Measurements from ENCODE around the gene AGBL4. TPM values are rescaled to one million over a fixed set of nuclear protein-coding genes. Genes with fewer than 3 reads are reported as not detected.

AGBL4 gene
- polyA plus RNA-seq, 10 donors: 0.12 to 0.37 (median 0.22) TPM

DNA sequence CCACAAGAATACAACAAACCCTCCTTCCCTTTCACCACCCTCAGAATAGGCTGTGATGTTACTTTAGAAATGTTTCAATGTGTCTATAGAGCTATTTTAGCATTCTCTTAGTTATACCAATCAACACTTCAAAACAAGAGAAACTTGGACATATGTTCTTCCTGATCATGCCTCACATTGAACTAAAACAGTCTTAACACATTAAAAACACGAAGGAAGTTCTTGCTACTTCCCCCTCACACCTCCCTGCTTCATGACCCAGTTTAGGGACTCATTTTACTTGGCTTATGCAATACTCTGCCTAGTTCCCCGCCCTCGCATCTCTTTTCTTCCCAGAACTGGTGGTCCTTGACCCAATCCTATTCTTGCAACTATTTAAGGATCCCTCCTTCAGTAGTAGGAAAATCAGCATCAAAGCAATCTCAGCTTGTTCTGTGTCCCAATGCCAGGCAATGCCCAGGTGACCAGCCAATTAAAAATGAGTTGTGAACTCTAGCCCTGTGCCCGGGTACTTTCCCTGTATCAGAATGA, 838.2 kb downstream of the AGBL4 start:
- no peak for DNase-seq

DNA sequence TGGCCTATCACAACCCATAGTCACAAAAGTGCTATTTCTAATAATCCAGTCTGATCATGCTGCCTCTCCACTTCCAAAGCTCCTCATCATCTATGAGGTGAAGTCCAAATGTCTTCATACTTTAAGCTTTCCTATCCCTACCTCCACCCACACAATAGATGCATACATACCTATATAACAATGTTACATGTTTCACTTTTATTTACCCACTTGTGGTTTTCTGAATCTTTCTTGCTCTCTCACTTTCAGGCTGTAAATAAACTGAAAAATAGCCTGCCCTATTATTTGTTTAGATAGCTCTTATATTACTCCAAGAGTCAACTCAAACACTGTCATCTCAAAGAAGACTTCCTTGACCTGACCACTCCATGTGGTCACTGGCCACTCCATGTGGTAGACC, 840.3 kb downstream of the AGBL4 start:
- no peak for DNase-seq

DNA sequence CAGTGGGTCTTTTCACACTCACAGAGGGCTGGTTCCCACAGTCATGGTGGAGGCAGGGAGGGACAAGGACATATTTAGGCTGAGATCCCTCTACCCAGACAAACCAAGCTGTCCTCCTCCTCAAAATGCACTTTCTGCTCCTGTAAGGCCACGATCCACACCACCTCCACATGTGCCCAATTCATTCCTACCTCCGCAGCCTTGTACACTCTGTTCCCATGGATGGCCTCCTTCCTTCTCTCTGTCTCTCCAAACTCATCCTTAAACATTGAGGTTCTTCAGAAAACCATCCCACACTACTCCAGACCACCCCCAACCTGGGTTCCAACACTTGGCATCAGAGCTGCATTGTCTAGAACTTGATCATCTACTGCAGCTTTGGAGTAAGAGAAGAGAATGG, 842.7 kb downstream of the AGBL4 start:
- DNase-seq: no peak

DNA sequence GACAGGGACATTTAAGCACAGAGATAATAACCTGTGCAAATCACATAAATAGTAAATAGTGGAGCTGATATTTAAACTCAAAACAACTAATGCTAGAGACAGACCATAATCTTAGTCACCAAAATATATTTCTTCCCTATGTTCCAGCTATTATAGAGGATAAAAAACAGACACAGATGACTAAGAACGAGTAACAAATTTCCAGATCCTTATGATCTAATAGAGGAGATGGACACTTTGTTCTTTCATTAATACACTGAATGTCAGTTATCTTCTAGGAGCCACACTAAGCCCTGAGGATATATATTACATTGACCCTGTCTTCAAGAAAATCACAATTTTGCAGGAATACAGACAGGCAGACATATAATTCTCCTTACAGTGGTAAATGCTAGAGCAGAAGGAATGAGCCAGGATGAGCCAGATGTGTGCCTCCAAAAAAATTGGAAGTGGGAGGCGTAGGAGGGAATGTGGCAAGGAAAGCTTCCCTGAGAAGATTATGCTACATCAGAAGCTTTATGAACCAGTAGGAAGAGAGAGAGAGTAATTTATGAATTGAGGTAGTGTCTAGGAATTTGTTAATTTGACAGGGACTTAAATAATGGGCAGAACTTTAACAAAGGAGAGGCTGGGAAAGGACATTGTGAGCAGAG, 851.7 kb downstream of the AGBL4 start:
- DNase-seq: no peak

DNA sequence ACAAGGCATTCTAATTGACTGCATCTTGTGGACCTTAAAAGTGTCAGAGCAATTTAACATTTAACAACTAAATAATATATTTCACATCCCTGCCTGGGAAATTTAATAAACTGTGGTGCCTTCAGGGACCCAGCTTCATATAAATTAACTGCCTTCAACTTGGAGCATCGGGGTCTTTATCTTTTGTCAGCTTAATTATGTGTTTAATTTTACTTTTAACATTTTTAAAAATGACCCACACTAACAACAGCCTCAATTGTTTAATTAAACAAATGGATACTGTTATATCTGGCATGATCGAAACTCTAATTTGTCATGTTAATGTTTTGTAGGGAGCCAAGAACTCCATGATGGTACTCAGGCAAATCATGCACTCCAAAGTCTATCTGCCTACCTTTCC, 857.7 kb downstream of the AGBL4 start:
- DNase-seq: no peak

GRCh38 chr1:49163031-49163430, 860.7 kb downstream of the AGBL4 start:
- DNase-seq: peak in 1 of 3 donors; percentile 45

DNA sequence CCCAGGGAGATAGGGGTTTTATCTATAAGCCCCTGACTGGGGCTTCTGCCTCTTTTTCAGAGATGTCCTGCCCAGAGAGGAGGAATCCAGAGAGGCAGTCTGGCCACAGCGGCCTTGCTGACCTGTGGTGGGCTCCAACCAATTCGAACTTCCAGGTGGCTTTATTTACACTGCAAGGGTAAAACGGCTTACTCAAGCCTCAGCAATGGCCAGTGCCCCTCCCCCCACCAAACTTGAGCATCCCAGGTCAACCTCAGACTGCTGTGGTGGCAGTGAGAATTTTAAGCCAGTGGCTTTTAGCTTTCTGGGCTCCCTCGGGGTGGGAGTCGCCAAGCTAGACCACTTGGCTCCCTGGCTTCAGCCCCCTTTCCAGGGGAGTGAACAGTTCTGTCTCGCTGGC, 863.1 kb downstream of the AGBL4 start:
- no peak for DNase-seq

DNA sequence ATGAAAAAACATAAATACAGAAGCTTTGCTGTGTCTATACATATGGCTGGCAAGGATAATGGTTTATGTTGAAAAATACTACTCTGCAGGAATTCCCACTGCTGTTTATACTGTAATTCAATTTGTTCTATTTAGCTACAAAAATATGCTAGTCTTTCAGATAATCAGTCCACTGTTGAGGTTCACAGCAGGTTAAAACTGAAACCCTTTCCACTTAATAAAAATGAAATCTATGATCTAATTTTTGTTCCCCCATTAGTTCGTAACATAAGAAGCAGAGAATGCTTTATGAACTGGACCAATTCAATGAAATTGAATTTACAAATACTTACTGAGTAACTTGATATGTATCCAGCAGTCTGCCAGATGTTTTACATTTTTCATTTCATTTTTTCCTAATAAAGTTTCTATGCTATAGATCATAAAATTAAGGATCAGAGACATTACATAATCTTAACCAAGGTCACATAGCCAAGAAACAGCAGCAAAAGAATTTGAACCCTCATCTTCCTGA, 887.0 kb downstream of the AGBL4 start:
- no peak for DNase-seq

GRCh38 chr1:49125746-49126145, 898.0 kb downstream of the AGBL4 start:
- no peak for DNase-seq

DNA sequence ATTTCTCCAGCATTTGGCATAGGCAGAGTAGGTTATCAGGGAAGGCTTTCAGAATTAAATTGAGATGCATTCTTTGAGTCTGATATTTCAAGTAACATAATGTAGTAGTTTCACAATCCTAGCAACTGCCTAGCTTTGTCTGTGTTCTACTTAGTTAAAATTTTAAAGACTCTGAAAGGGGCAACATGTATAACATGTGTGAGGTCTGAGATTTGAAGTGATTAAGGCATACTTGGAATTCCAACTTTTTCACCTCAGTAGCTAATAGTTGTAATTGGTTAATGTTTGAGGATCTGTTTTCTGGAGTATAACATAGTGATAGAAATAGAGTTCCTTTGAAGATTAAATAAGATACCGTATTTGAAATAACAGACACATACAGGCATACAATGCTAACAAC, 911.8 kb downstream of the AGBL4 start:
- no peak for DNase-seq

- peak in 1 of 3 donors; percentile 7 for DNase-seq
Measured at GRCh38 chr1:49106445-49106844, 917.3 kb downstream of the AGBL4 start.

- DNase-seq: no peak
Measured at GRCh38 chr1:49104575-49104974, 919.2 kb downstream of the AGBL4 start.

GRCh38 chr1:49102752-49103151, 921.0 kb downstream of the AGBL4 start:
- DNase-seq: peak in 1 of 3 donors; percentile 90

DNA sequence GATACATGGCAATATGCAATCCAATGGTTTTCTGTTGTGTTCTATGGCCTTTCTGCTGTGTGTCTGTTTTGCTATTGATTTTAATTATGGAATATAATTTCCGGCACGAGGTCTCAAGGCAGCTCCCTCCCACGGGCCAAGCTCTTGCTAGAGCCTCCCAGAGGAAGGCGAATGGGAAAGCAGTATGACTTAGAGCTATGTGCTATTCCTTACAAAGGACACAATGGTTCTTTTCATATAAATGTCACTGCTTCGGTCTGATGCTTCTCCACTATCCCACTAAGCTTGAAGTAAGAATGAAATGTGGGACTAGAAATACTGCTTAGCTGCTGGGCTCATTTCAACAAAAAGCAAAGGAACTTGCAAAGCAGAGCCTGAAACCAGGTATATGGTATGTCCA, 924.9 kb downstream of the AGBL4 start:
- DNase-seq: no peak

GRCh38 chr1:49086327-49086726, 937.4 kb downstream of the AGBL4 start:
- no peak for DNase-seq

DNA sequence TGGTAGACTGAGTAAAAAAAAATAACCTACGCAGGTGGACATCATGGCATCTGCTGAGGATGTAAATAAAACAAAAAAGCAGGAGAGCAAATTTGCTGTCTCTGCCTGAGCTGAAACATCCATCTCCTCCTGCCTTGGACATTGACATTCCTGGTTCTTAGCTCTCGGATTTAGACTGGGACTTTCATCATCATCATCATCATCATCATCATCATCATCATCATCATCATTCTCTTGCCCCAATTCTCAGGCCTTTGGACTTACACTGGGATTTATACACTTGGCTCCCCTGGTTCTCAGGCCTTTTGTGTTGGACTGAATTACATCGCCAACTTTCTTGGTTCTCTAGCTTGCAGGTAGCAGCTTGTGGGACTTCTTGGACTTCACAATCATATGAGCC, 938.7 kb downstream of the AGBL4 start:
- no peak for DNase-seq

DNA sequence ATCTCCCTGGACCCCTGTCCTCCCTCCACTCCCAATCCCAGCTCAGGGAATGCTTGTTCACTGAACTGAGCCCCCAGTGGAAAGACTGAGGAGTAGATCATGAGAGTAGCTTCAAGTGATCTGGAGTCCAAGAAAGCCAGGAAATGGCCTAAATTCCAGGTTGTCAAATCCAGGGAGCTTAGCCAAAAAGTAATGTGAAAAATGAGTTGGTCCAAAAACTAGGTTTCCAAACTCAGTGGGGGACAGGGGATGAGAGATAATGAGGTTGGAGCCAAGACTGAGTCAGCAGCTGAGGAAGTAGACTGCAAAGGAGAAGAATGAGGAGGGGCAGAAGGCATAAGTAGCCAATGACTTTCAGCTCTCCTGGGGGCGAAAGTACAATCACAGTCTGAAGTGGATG, 963.0 kb downstream of the AGBL4 start:
- peak; percentile 48 to 95 (median 65) for DNase-seq

GRCh38 chr1:49059087-49059486, 964.7 kb downstream of the AGBL4 start:
- no peak for DNase-seq

DNA sequence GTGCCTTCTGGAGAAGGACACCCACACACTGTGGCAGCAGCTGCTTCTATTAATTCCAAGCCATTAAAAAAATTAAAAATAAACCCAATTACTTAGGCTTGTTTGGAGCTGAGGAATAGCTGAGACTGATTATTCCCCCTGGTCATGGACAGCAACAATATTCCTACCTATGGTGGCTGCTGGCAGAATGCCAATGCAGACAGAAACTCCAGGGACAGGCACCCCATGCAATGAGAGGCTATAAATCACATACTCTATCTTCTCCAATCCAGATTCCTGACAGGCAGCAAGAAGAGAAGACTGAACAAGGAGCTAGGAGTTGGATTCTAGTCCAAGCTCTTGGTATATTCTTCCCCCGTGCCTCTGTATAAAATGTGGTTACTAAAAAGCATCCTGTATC, 971.7 kb downstream of the AGBL4 start:
- no peak for DNase-seq

- no peak for DNase-seq
Measured at GRCh38 chr1:49051647-49052046, 972.1 kb downstream of the AGBL4 start.

DNA sequence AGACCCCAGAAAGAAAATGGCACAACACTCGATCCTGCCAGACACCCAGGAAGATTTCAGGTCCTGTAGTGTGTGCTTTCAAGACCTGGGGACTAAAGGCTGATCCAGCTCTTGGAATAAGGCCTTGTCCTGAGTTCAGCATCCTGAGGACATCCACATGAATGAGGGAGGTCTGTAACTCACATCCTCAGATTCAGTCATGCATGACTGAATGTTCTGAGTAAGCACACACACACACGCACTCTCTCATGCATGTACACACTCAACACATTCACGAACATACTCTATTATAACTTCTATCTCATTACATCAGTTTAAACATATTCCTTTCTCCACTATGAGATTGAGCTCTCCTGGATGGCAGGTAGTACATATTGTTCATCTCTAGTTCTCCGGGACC, 973.7 kb downstream of the AGBL4 start:
- DNase-seq: no peak

- peak in 1 of 3 donors; percentile 1 for DNase-seq
Measured at GRCh38 chr1:49048188-49048587, 975.6 kb downstream of the AGBL4 start.

DNA sequence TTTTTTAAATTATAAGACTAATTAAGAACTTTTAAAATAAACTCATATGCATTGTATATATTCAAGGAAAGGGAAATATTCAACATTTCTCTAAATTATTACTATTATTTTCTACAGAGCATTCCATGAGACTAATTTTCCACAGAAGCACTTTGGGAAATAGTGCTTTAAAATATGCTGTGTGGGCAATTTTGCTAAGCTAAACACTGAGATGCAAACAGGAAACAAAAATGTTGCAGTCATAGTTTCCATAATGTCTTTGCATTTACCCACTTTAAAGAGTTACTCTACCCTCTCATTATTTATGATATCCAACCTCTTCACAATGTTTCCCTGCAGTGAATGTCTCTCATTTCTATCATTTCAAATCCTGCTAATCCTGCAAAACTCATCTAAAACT, 977.4 kb downstream of the AGBL4 start:
- DNase-seq: no peak

- no peak for DNase-seq
Measured at GRCh38 chr1:49045371-49045770, 978.4 kb downstream of the AGBL4 start.

Measured in muscle of back (tissue), 11 donors.